Prostate gland (tissue), 2 donors: ENCODE data around the gene GOPC. TPM values are rescaled to one million over a fixed set of nuclear protein-coding genes. Genes with fewer than 3 reads are reported as not detected.

Experiments
- DNase-seq: peaks from one replicate; pipeline ENCODE4 v3.0.0-alpha.2; 2019; ENCODE audit warnings: low spot score
- H3K27ac ChIP-seq, 2 donors: fragments of 200-600 bp; sonication (generic); 2 replicates each; pipeline ENCODE4 v1.5.1; 2017 to 2019
- H3K27me3 ChIP-seq: fragments of 200-600 bp; sonication (generic); replicated peaks from 2 replicates; pipeline ENCODE4 v1.5.1; 2019; ENCODE audit not compliant: insufficient read depth
- H3K36me3 ChIP-seq, 2 donors: fragments of 200-600 bp; sonication (generic); 1 replicate in 1 of 2; 2 replicates in 1 of 2; pipeline versions ENCODE4 v1.5.1 to v1.8.1; 2017 to 2019
- H3K4me1 ChIP-seq: fragments of 200-600 bp; sonication (generic); replicated peaks from 2 replicates; pipeline ENCODE4 v1.5.1; 2019
- H3K4me3 ChIP-seq, 2 donors: fragments of 200-600 bp; sonication (generic); 2 replicates each; pipeline ENCODE4 v1.5.1; 2017 to 2019
- H3K9me3 ChIP-seq: fragments of 200-600 bp; sonication (generic); 2 replicates; pipeline ENCODE4 v1.5.1; 2017
- POLR2A ChIP-seq: fragments of 450-650 bp; IDR thresholded peaks from one replicate; pipeline ENCODE4 v1.6.1; 2016; ENCODE audit warnings: antibody characterized with exemption, mild to moderate bottlenecking
- POLR2AphosphoS5 ChIP-seq: sonication (generic); formaldehyde crosslinking; IDR thresholded peaks from one replicate; pipeline ENCODE4 v1.6.1; 2017; ENCODE audit warnings: antibody characterized with exemption
- WGBS: methylation state at CpG from one replicate; pipeline ENCODE4 v1.1.5; 2018; 5-methylcytosine and 5-hydroxymethylcytosine counted together
- intact Hi-C: fragments of 100-400 bp; cut with DNase I; formaldehyde crosslinking; loops from one replicate; pipeline ENCODE4 v1.14.2; 2022
- total RNA-seq, 2 donors: library from RNA; depleted of rRNA; stranded (reverse); fragments of >200 nt; gene quantifications; one replicate each; pipeline ENCODE4 v1.1.0, GENCODE V29; 2016
- TF ChIP-seq, protein P1 (sequence below), 4 experiments: fragments of 200-600 bp in 2 of 4; fragments of 450-650 bp in 2 of 4; sonication (generic) in 2 of 4; IDR thresholded peaks; 1 replicate in 3 of 4; 2 replicates in 1 of 4; pipeline ENCODE4 v1.5.1; 2016 to 2019; ENCODE audit warnings: antibody characterized with exemption in 4 of 4, mild to moderate bottlenecking in 2 of 4, moderate library complexity in 2 of 4

GOPC gene
- total RNA-seq, 2 donors from 2014 or later, result 20.2 to 24.2 TPM

GRCh38 chr6:117591405-117591804 lies 10.9 kb downstream of the GOPC start:
- DNase-seq, result no peak
- WGBS, result 72% methylated on average over 3 of the region's 3 CpGs
- H3K4me3 ChIP-seq, result no peak overlapping the region
- no peaks in the 10 kb centered on the region for H3K27me3 ChIP-seq
- intact Hi-C loops, result no loop called here
- no peaks in the 10 kb centered on the region for H3K4me1 ChIP-seq
- no peaks in the 10 kb centered on the region for H3K9me3 ChIP-seq
- no peaks in the 10 kb centered on the region for H3K36me3 ChIP-seq
- no peak for TF ChIP-seq POLR2A
- TF ChIP-seq, protein P1, sequence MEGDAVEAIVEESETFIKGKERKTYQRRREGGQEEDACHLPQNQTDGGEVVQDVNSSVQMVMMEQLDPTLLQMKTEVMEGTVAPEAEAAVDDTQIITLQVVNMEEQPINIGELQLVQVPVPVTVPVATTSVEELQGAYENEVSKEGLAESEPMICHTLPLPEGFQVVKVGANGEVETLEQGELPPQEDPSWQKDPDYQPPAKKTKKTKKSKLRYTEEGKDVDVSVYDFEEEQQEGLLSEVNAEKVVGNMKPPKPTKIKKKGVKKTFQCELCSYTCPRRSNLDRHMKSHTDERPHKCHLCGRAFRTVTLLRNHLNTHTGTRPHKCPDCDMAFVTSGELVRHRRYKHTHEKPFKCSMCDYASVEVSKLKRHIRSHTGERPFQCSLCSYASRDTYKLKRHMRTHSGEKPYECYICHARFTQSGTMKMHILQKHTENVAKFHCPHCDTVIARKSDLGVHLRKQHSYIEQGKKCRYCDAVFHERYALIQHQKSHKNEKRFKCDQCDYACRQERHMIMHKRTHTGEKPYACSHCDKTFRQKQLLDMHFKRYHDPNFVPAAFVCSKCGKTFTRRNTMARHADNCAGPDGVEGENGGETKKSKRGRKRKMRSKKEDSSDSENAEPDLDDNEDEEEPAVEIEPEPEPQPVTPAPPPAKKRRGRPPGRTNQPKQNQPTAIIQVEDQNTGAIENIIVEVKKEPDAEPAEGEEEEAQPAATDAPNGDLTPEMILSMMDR (IDR thresholded peaks at IDR 0.05), result no peak
- TF ChIP-seq POLR2AphosphoS5, result no peak
- no peak overlapping the region for H3K27ac ChIP-seq

- TF ChIP-seq, protein P1 (IDR thresholded peaks at IDR 0.05), result no peak
- TF ChIP-seq POLR2A, result no peak
- TF ChIP-seq POLR2AphosphoS5, result no peak
- no peak for DNase-seq
- no peaks in the 10 kb centered on the region for H3K4me1 ChIP-seq
- H3K27ac ChIP-seq, result no peak overlapping the region
- 97% methylated on average over 5 of the region's 5 CpGs for WGBS
- no peaks in the 10 kb centered on the region for H3K36me3 ChIP-seq
- H3K9me3 ChIP-seq, result no peaks in the 10 kb centered on the region
- H3K27me3 ChIP-seq, result no peaks in the 10 kb centered on the region
- intact Hi-C loops, result no loop called here
- H3K4me3 ChIP-seq, result no peak overlapping the region
Observed at GRCh38 chr6:117590447-117590846, 11.9 kb downstream of the GOPC start.

GRCh38 chr6:117585647-117586046 lies 16.7 kb downstream of the GOPC start:
- TF ChIP-seq, protein P1 (IDR thresholded peaks at IDR 0.05), result no peak
- TF ChIP-seq POLR2AphosphoS5, result no peak
- TF ChIP-seq POLR2A, result no peak
- intact Hi-C loops, result no loop called here
- H3K27me3 ChIP-seq, result no peaks in the 10 kb centered on the region
- no peak for DNase-seq
- H3K4me3 ChIP-seq, result no peak overlapping the region
- H3K4me1 ChIP-seq, result no peaks in the 10 kb centered on the region
- H3K36me3 ChIP-seq, result no peaks in the 10 kb centered on the region
- H3K27ac ChIP-seq, result no peak overlapping the region
- H3K9me3 ChIP-seq, result no peaks in the 10 kb centered on the region

DNA sequence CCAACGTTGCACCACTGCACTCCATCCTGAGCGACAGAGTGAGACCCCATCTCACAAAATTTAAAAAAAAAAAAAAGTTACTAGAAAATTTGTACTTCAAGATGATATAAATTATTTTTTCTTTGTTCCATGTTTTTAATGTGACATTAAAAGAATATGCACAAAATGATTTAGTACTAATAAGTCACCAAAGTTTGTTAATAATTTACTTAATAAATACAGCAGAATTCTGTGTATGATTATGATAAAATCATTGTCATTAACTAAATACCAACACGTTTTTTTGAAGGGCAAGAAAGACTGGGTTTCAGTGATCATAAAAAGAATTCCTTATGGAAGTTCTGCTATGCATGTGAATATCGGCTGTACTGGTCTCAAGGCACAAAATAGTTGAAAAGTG lies 28.1 kb downstream of the GOPC start:
- H3K4me1 ChIP-seq, result no peaks in the 10 kb centered on the region
- DNase-seq, result no peak
- no peaks in the 10 kb centered on the region for H3K36me3 ChIP-seq
- H3K27me3 ChIP-seq, result no peaks in the 10 kb centered on the region
- H3K9me3 ChIP-seq, result no peaks in the 10 kb centered on the region
- TF ChIP-seq POLR2A (no peak), POLR2AphosphoS5 (no peak)
- TF ChIP-seq, protein P1 (IDR thresholded peaks at IDR 0.05), result no peak
- 82% methylated on average over 4 of the region's 4 CpGs for WGBS
- intact Hi-C loops, result no loop called here
- H3K4me3 ChIP-seq, result no peak overlapping the region
- no peak overlapping the region for H3K27ac ChIP-seq

DNA sequence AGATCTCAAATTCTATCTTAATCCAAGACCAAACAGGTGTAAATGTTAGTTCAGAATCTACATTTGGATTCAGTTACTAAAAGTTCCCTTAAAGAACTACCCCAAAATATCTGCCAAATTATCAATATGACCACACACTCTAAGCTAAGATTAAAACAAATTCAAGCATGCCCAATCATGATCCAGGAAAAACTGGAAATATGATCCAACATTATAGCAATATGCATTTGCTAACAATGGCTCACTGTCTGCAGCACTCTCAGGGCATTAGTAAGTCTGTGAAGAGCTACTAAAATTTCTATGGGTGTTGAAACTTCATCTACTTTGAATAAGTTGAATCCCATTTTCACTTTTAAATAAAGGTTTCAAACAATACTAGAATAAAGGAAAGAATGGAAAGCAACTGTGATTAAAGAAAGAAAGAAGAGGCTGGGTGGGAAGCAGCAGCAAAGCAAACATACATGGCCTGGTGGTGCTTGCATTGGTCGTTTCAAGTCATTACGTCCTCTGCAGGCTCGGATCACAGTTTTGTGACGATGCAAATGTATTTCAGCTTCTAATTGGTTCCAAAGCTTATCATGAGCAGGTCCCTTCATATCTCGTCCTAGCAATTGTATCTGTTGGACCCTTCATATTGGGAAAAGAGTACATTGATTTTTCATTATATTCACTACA lies 29.2 kb downstream of the GOPC start:
- no peaks in the 10 kb centered on the region for H3K4me1 ChIP-seq
- H3K4me3 ChIP-seq, result no peak overlapping the region
- DNase-seq, result no peak
- no peaks in the 10 kb centered on the region for H3K27me3 ChIP-seq
- WGBS, result 87% methylated on average over 5 of the region's 5 CpGs
- no peaks in the 10 kb centered on the region for H3K9me3 ChIP-seq
- H3K27ac ChIP-seq, result no peak overlapping the region
- intact Hi-C loops, result no loop called here
- no peaks in the 10 kb centered on the region for H3K36me3 ChIP-seq
- TF ChIP-seq POLR2AphosphoS5, result no peak
- TF ChIP-seq, protein P1 (IDR thresholded peaks at IDR 0.05), result no peak
- TF ChIP-seq POLR2A, result no peak
